Stomach (tissue), 9 donors: ENCODE measurements around the gene DNAH1. TPM values are rescaled to one million over a fixed set of nuclear protein-coding genes. Genes with fewer than 3 reads are reported as not detected.

Source experiments
- DNase-seq, 2 donors: peaks; one replicate each; pipeline versions ENCODE4 v3.0.0 to v3.0.0-alpha.2; 2013 to 2019
- H3K27ac ChIP-seq, 5 donors: fragments of 200-600 bp in 4 of 5; sonication (generic) in 4 of 5; one replicate each; pipeline ENCODE4 v1.5.1; 2013 to 2019; ENCODE audit warnings: mild to moderate bottlenecking in 1 of 5, moderate library complexity in 1 of 5
- H3K27me3 ChIP-seq, 3 donors: fragments of 200-600 bp; sonication (generic); one replicate each; pipeline ENCODE4 v1.5.1; 2017 to 2019; ENCODE audit warnings: mixed run types in 1 of 3
- H3K36me3 ChIP-seq, 4 donors: fragments of 200-600 bp; sonication (generic); 1 replicate in 3 of 4; 2 replicates in 1 of 4; pipeline ENCODE4 v1.5.1; 2016 to 2019
- H3K4me1 ChIP-seq, 4 donors: fragments of 200-600 bp; sonication (generic); one replicate each; pipeline ENCODE4 v1.5.1; 2016 to 2019
- H3K4me3 ChIP-seq, 4 donors: fragments of 200-600 bp; sonication (generic) in 3 of 4; one replicate each; pipeline ENCODE4 v1.5.1; 2016 to 2019; ENCODE audit warnings: mild to moderate bottlenecking in 1 of 4
- H3K9me3 ChIP-seq, 4 donors: fragments of 200-600 bp; sonication (generic); one replicate each; pipeline ENCODE4 v1.5.1; 2016 to 2019
- EP300 ChIP-seq: sonication (generic); formaldehyde crosslinking; IDR thresholded peaks from one replicate; pipeline ENCODE4 v1.6.1; 2017; ENCODE audit warnings: antibody characterized with exemption
- POLR2A ChIP-seq, 4 donors: fragments of 450-650 bp; IDR thresholded peaks; one replicate each; pipeline ENCODE4 v1.6.1; 2016; ENCODE audit warnings: antibody characterized with exemption in 4 of 4, control low read depth in 2 of 4, mild to moderate bottlenecking in 1 of 4, moderate library complexity in 1 of 4
- POLR2AphosphoS5 ChIP-seq, 3 donors: sonication (generic); formaldehyde crosslinking; IDR thresholded peaks; one replicate each; pipeline ENCODE4 v1.6.1; 2016; ENCODE audit warnings: antibody characterized with exemption in 3 of 3
- WGBS, 5 donors: extraction: QIAGEN DNeasy Blood & Tissue Kit in 3 of 5; methylation state at CpG; one replicate each; pipeline versions ENCODE4 v1.1.5 to v1.1.7; 2013 to 2018; 5-methylcytosine and 5-hydroxymethylcytosine counted together
- intact Hi-C: fragments of 100-400 bp; cut with DNase I; formaldehyde crosslinking; loops from one replicate; pipeline ENCODE4 v1.15.1; 2023; ENCODE audit warnings: low total_unique reads
- polyA plus RNA-seq, 3 donors: library from polyadenylated mRNA; stranded (reverse); fragments of 200-250 nt; gene quantifications; one replicate each; pipeline ENCODE4 v1.2.3, GENCODE V29; 2013
- small RNA-seq, 4 donors: library from RNA; depleted of rRNA; stranded (forward); fragments of <200 nt; gene quantifications; one replicate each; pipeline ENCODE3, GENCODE V24; 2016
- total RNA-seq, 5 donors: library from RNA; depleted of rRNA; stranded (reverse); fragments of >200 nt; gene quantifications; one replicate each; pipeline versions ENCODE4 v1.1.0 to v1.2.3, GENCODE V29; 2014 to 2016
- TF ChIP-seq, protein P1 (sequence below), 7 experiments: fragments of 450-650 bp in 4 of 7; fragments of 200-600 bp in 3 of 7; sonication (generic) in 3 of 7; IDR thresholded peaks; one replicate each; pipeline ENCODE4 v1.5.1; 2016 to 2019; ENCODE audit warnings: antibody characterized with exemption in 7 of 7, control low read depth in 2 of 7, mild to moderate bottlenecking in 1 of 7
- donor health status: healthy with polysubstance abuse.
- donor health status: Bipolar disorder and iron deficiency.
- donor health status: healthy.

The DNAH1 gene
- total and polyA plus RNA-seq, 8 donors, result 1.9 to 57.6 (median 8.2) TPM

GRCh38 chr3:52446631-52447511, 130.8 kb downstream of the DNAH1 start:
- TF ChIP-seq, protein P1, sequence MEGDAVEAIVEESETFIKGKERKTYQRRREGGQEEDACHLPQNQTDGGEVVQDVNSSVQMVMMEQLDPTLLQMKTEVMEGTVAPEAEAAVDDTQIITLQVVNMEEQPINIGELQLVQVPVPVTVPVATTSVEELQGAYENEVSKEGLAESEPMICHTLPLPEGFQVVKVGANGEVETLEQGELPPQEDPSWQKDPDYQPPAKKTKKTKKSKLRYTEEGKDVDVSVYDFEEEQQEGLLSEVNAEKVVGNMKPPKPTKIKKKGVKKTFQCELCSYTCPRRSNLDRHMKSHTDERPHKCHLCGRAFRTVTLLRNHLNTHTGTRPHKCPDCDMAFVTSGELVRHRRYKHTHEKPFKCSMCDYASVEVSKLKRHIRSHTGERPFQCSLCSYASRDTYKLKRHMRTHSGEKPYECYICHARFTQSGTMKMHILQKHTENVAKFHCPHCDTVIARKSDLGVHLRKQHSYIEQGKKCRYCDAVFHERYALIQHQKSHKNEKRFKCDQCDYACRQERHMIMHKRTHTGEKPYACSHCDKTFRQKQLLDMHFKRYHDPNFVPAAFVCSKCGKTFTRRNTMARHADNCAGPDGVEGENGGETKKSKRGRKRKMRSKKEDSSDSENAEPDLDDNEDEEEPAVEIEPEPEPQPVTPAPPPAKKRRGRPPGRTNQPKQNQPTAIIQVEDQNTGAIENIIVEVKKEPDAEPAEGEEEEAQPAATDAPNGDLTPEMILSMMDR (IDR thresholded peaks at IDR 0.05), result peak in 6 of 7 experiments; percentile 78 to 100 (median 100)
- no peak for TF ChIP-seq EP300
- TF ChIP-seq POLR2AphosphoS5 (IDR thresholded peaks at IDR 0.05), result peak in 1 of 3 donors; percentile 20
- 2 to 37% (median 36%) methylated on average over 7 to 13 of the region's 13 CpGs for WGBS, 5 donors
- H3K4me3 ChIP-seq, result no peak overlapping the region
- H3K27ac ChIP-seq, result no peak overlapping the region
- H3K27me3 ChIP-seq, result no peaks in the 10 kb centered on the region
- intact Hi-C loops, result no loop called here
- no peaks in the 10 kb centered on the region for H3K36me3 ChIP-seq
- DNase-seq, result peak; percentile 70 to 80
- H3K9me3 ChIP-seq, result no peaks in the 10 kb centered on the region
- H3K4me1 ChIP-seq, result peaks cover 4 to 33% (median 22%) of the 10 kb centered on the region in 4 donors

- Histone ChIP-seq H3K4me1 (peaks cover 4 to 35% (median 24%) of the 10 kb centered on the region in 4 donors), H3K9me3 (no peaks in the 10 kb centered on the region), H3K27me3 (no peaks in the 10 kb centered on the region), H3K4me3 (no peak overlapping the region), H3K27ac (no peak overlapping the region), H3K36me3 (no peaks in the 10 kb centered on the region)
- peak in 1 of 2 donors; percentile 5 for DNase-seq
- WGBS, 5 donors, result 77 to 83% (median 78%) methylated on average over 12 of the region's 12 CpGs
- intact Hi-C loops, result no loop called here
- TF ChIP-seq POLR2A (IDR thresholded peaks at IDR 0.05), result no peak
Observed at GRCh38 chr3:52447512-52448355, 131.6 kb downstream of the DNAH1 start.

Small RNAs within 50 kb of the gene (small RNA-seq; reads per million reads assigned to genes)
- gene MIR135A1, result 0 to 0.31 (median 0.05) reads per million in 4 donors
- 1,352 to 2,970 (median 1,766) reads per million in 4 donors for gene MIRLET7G

Other genes with a start within 250 kb of the DNAH1 start
- 10 to 100 TPM in 1 of 5 donors, 1 to 10 TPM in 3, not detected in 1; 1.8 to 23.2 (median 3.5) TPM for gene POC1A, start 161.9 kb upstream of the DNAH1 start, total RNA-seq
- gene POC1A, start 161.9 kb upstream of the DNAH1 start, polyA plus RNA-seq, result 1 to 10 TPM; 3.0 to 4.4 (median 3.5) TPM
- 10 to 100 TPM; 19.6 to 75.3 (median 33.4) TPM for gene ALAS1, start 118.2 kb upstream of the DNAH1 start, total RNA-seq
- gene ALAS1, start 118.2 kb upstream of the DNAH1 start, polyA plus RNA-seq, result 10 to 100 TPM; 35.6 to 59.1 (median 42.7) TPM
- gene TLR9, start 90.7 kb upstream of the DNAH1 start, total RNA-seq, result not detected
- under 1 TPM in 1 of 3 donors, not detected in 2; 0.18 TPM for gene TLR9, start 90.7 kb upstream of the DNAH1 start, polyA plus RNA-seq
- gene TWF2, start 77.2 kb upstream of the DNAH1 start, total RNA-seq, result 100 to 1,000 TPM in 1 of 5 donors, 10 to 100 TPM in 4; 18.7 to 237 (median 39.1) TPM
- 10 to 100 TPM; 37.5 to 58.7 (median 40.8) TPM for gene TWF2, start 77.2 kb upstream of the DNAH1 start, polyA plus RNA-seq
- 10 to 100 TPM in 3 of 5 donors, 1 to 10 TPM in 2; 7.9 to 44.9 (median 11.0) TPM for gene PPM1M, start 70.6 kb upstream of the DNAH1 start, total RNA-seq
- gene PPM1M, start 70.6 kb upstream of the DNAH1 start, polyA plus RNA-seq, result 10 to 100 TPM; 16.4 to 25.7 (median 19.8) TPM
- 10 to 100 TPM in 4 of 5 donors, 1 to 10 TPM in 1; 8.2 to 64.8 (median 30.4) TPM for gene WDR82, start 37.7 kb upstream of the DNAH1 start, total RNA-seq
- 10 to 100 TPM; 20.6 to 28.7 (median 28.0) TPM for gene WDR82, start 37.7 kb upstream of the DNAH1 start, polyA plus RNA-seq
- gene GLYCTK, start 28.5 kb upstream of the DNAH1 start, total RNA-seq, result 10 to 100 TPM; 16.7 to 55.0 (median 19.2) TPM
- gene GLYCTK, start 28.5 kb upstream of the DNAH1 start, polyA plus RNA-seq, result 10 to 100 TPM in 2 of 3 donors, 1 to 10 TPM in 1; 9.1 to 26.9 (median 14.6) TPM
- 100 to 1,000 TPM in 1 of 5 donors, 10 to 100 TPM in 4; 49.4 to 137 (median 66.8) TPM for gene BAP1, start 93.7 kb downstream of the DNAH1 start, total RNA-seq
- gene BAP1, start 93.7 kb downstream of the DNAH1 start, polyA plus RNA-seq, result 10 to 100 TPM; 50.3 to 68.1 (median 52.4) TPM
- 10 to 100 TPM; 11.4 to 53.3 (median 15.2) TPM for gene PHF7, start 94.3 kb downstream of the DNAH1 start, total RNA-seq
- gene PHF7, start 94.3 kb downstream of the DNAH1 start, polyA plus RNA-seq, result 10 to 100 TPM in 1 of 3 donors, 1 to 10 TPM in 2; 3.7 to 10.2 (median 4.1) TPM
- gene SEMA3G, start 128.8 kb downstream of the DNAH1 start, total RNA-seq, result 1 to 10 TPM in 3 of 5 donors, under 1 TPM in 2; under 0.01 to 9.6 (median 1.7) TPM
- 1 to 10 TPM; 1.4 to 2.3 (median 1.9) TPM for gene SEMA3G, start 128.8 kb downstream of the DNAH1 start, polyA plus RNA-seq
- 1 to 10 TPM in 2 of 5 donors, not detected in 3; 3.1 to 6.5 TPM for gene TNNC1, start 137.7 kb downstream of the DNAH1 start, total RNA-seq
- gene TNNC1, start 137.7 kb downstream of the DNAH1 start, polyA plus RNA-seq, result 10 to 100 TPM in 2 of 3 donors, 1 to 10 TPM in 1; 4.9 to 41.1 (median 20.3) TPM
- gene NISCH, start 139.3 kb downstream of the DNAH1 start, total RNA-seq, result 100 to 1,000 TPM in 3 of 5 donors, 10 to 100 TPM in 2; 68.5 to 456 (median 147) TPM
- 10 to 100 TPM; 18.3 to 36.4 (median 19.9) TPM for gene NISCH, start 139.3 kb downstream of the DNAH1 start, polyA plus RNA-seq
- gene STAB1, start 179.0 kb downstream of the DNAH1 start, total RNA-seq, result 100 to 1,000 TPM in 2 of 5 donors, 10 to 100 TPM in 3; 51.6 to 295 (median 79.9) TPM
- 10 to 100 TPM; 33.7 to 55.3 (median 48.6) TPM for gene STAB1, start 179.0 kb downstream of the DNAH1 start, polyA plus RNA-seq
- 10 to 100 TPM in 4 of 5 donors, 1 to 10 TPM in 1; 4.6 to 26.8 (median 19.5) TPM for gene NT5DC2, start 217.5 kb downstream of the DNAH1 start, total RNA-seq
- gene NT5DC2, start 217.5 kb downstream of the DNAH1 start, polyA plus RNA-seq, result 10 to 100 TPM; 15.6 to 56.2 (median 27.7) TPM
- gene UQCC5, start 220.3 kb downstream of the DNAH1 start, total RNA-seq, result 10 to 100 TPM in 1 of 5 donors, 1 to 10 TPM in 2, not detected in 2; 1.3 to 26.3 (median 2.8) TPM
- gene UQCC5, start 220.3 kb downstream of the DNAH1 start, polyA plus RNA-seq, result 10 to 100 TPM; 22.7 to 58.5 (median 25.3) TPM